K562 (cell line): ENCODE data around the gene UNC45A. TPM values are rescaled to one million over a fixed set of nuclear protein-coding genes. Genes with fewer than 3 reads are reported as not detected.

Experiments
- ATAC-seq: fragments of 200-7000 bp; cut with Tn5 transposase; 3 replicates; pipeline ENCODE4 v1.9.1; 2020; ENCODE audit warnings: moderate library complexity
- BruUV-seq: library from RNA; stranded (reverse); fragments of 400-500 nt; replicated peaks from 2 replicates; lab custom pipeline; 2021; lab: Mats Ljungman, UMichigan
- CTCF ChIA-PET: fragments of 300-600 bp; formaldehyde crosslinking; extraction: SDS; loops from one replicate; lab custom pipeline; 2021; ENCODE audit warnings: low intra/inter-chr PET ratio; lab: Yijun Ruan, JAX
- POLR2A ChIA-PET: fragments of 300-600, 350-650 bp; sonication (Branson Sonifier 250); formaldehyde crosslinking; extraction: SDS; loops from one replicate; lab custom pipeline; 2021; ENCODE audit warnings: antibody characterized with exemption, inconsistent platforms; lab: Yijun Ruan, JAX
- DNase-seq, 4 experiments: peaks; one replicate each; pipeline versions ENCODE4 v3.0.0 to v3.0.0-alpha.2; 2011 to 2018; ENCODE audit warnings: low spot score in 3 of 4, mixed read lengths in 3 of 4; ENCODE audit errors: extremely low read depth in 1 of 4
- FAIRE-seq: peaks from 2 replicates; lab custom pipeline; 2011; peaks lifted over from hg19 to GRCh38; lab: Jason Lieb, UNC
- H2AFZ ChIP-seq: 2 replicates; pipeline ENCODE4 v1.6.0; 2011; ENCODE audit warnings: low read depth, low read length, control low read depth, inconsistent platforms
- H3K27ac ChIP-seq: fragments of 200-600 bp; 3 replicates; pipeline ENCODE4 v1.8.0; 2011; ENCODE audit warnings: low read depth, mild to moderate bottlenecking, control low read depth, inconsistent platforms, low read length, moderate library complexity, mixed read lengths; ENCODE audit errors: extremely low read depth
- H3K27me3 ChIP-seq, 2 experiments: fragments of 300-600 bp in 1 of 2; 2 replicates in 1 of 2; 3 replicates in 1 of 2; pipeline versions ENCODE4 v1.6.0 to v1.8.0; 2011; ENCODE audit warnings: inconsistent platforms in 2 of 2, low read length in 2 of 2, mild to moderate bottlenecking in 1 of 2, mixed read lengths in 1 of 2, moderate library complexity in 1 of 2; ENCODE audit not compliant: control insufficient read depth in 2 of 2, insufficient read depth in 2 of 2
- H3K36me3 ChIP-seq: fragments of 300-600 bp; 3 replicates; pipeline ENCODE4 v1.8.0; 2011; ENCODE audit warnings: mild to moderate bottlenecking, low read length, inconsistent platforms; ENCODE audit not compliant: control insufficient read depth, insufficient read depth
- H3K4me1 ChIP-seq, 2 experiments: fragments of 200-600 bp in 1 of 2; replicated peaks in 1 of 2; 2 replicates in 1 of 2; 3 replicates in 1 of 2; pipeline versions ENCODE4 v1.5.1 to v1.8.0; 2011; ENCODE audit warnings: inconsistent platforms in 2 of 2, low read length in 2 of 2, mild to moderate bottlenecking in 1 of 2, mixed read lengths in 1 of 2, moderate library complexity in 1 of 2; ENCODE audit not compliant: control insufficient read depth in 2 of 2, insufficient read depth in 2 of 2
- H3K4me2 ChIP-seq: 2 replicates; pipeline ENCODE4 v1.6.1; 2011; ENCODE audit warnings: low read length, control low read depth, inconsistent platforms, mixed read lengths; ENCODE audit not compliant: insufficient read depth
- H3K4me3 ChIP-seq: fragments of 200-600 bp; sonication (generic), shearing (Covaris generic); 2 replicates; pipeline ENCODE4 v1.5.1; 2016; ENCODE audit warnings: control low read depth, inconsistent platforms
- H3K79me2 ChIP-seq: fragments of 200-600 bp; 3 replicates; pipeline ENCODE4 v1.8.0; 2011; ENCODE audit warnings: low read length, inconsistent platforms; ENCODE audit not compliant: control insufficient read depth, insufficient read depth
- H3K9ac ChIP-seq, 2 experiments: 2 replicates each; pipeline versions ENCODE4 v1.6.0 to v1.6.1; 2011; ENCODE audit warnings: low read depth in 2 of 2, low read length in 2 of 2, control low read depth in 1 of 2, inconsistent platforms in 1 of 2, mild to moderate bottlenecking in 1 of 2, mixed read lengths in 1 of 2; ENCODE audit not compliant: insufficient read depth in 1 of 2
- H3K9me1 ChIP-seq: one replicate; pipeline ENCODE4 v1.6.0; 2011; ENCODE audit warnings: inconsistent platforms, mild to moderate bottlenecking, low read length, moderate library complexity; ENCODE audit not compliant: control insufficient read depth, insufficient read depth
- H3K9me3 ChIP-seq: replicated peaks from 2 replicates; pipeline ENCODE4 v1.5.1; 2011; ENCODE audit warnings: low read depth, low read length, inconsistent platforms; ENCODE audit not compliant: control insufficient read depth, insufficient read depth
- H4K20me1 ChIP-seq: replicated peaks from 2 replicates; pipeline ENCODE4 v1.6.1; 2011; ENCODE audit warnings: low read length, inconsistent platforms, mixed read lengths; ENCODE audit not compliant: control insufficient read depth, insufficient read depth
- CEBPB ChIP-seq: fragments of 450-650 bp; IDR thresholded peaks from 2 replicates; pipeline ENCODE4 v1.6.1; 2016; ENCODE audit warnings: missing genetic modification characterization, missing compliant biosample characterization
- CEBPG ChIP-seq, 3 experiments: fragments of 200-800 bp in 1 of 3; sonication (Bioruptor generic) in 1 of 3; sonication (generic) in 1 of 3; formaldehyde crosslinking in 1 of 3; IDR thresholded peaks in 2 of 3; conservative IDR thresholded peaks in 1 of 3; 2 replicates each; pipeline versions ENCODE4 v1.6.1 to v1.8.0; 2016 to 2022; ENCODE audit warnings: missing compliant biosample characterization in 2 of 3, missing genetic modification characterization in 2 of 3, mild to moderate bottlenecking in 1 of 3, missing genetic modification reagents in 1 of 3
- HEY1 ChIP-seq: fragments of 250-450 bp; sonication (Bioruptor Pico); IDR thresholded peaks from 2 replicates; pipeline ENCODE4 v1.5.0; 2020; ENCODE audit warnings: mild to moderate bottlenecking, moderate library complexity, borderline replicate concordance
- ZNF174 ChIP-seq: fragments of 250-450 bp; sonication (Bioruptor Pico); IDR thresholded peaks from 2 replicates; pipeline ENCODE4 v1.4.0; 2020; ENCODE audit warnings: mild to moderate bottlenecking
- ZNF592 ChIP-seq: fragments of 450-650 bp; IDR thresholded peaks from 2 replicates; pipeline ENCODE4 v1.6.1; 2017; ENCODE audit warnings: antibody characterized with exemption, mild to moderate bottlenecking
- WGBS: fragments of 100-300 bp; shearing (Covaris generic); methylation state at CpG from one replicate; pipeline ENCODE4 v1.1.6; 2016; ENCODE audit warnings: low coverage, mixed read lengths; ENCODE audit not compliant: insufficient coverage; ENCODE audit errors: missing lambda C conversion rate; 5-methylcytosine and 5-hydroxymethylcytosine counted together
- in situ Hi-C: fragments of 300-500 bp; cut with MboI; formaldehyde crosslinking; loops from 4 replicates; pipeline ENCODE4 v1.15.0; 2018; ENCODE audit warnings: inconsistent platforms, mixed read lengths
- intact Hi-C: fragments of 100-400 bp; cut with micrococcal nuclease; formaldehyde crosslinking; loops from 2 replicates; pipeline ENCODE4 v1.14.2; 2022
- polyA plus RNA-seq, 8 experiments: library from polyadenylated mRNA; depleted of rRNA in 4 of 8; stranded (reverse) in 5 of 8; unstranded in 3 of 8; fragments of >200 nt; fragmentation: Nextera tagmentation in 2 of 8; fragmentation: Illumina TruSeq in 1 of 8; extraction: Ambion mirVana in 2 of 8; extraction: Trizol in 1 of 8; gene quantifications; 2 replicates each; pipeline versions ENCODE4 v1.2.1 to v1.2.3, GENCODE V29; 2011 to 2014; ENCODE audit warnings: inconsistent platforms in 1 of 8, missing spikeins in 1 of 8
- total RNA-seq, 7 experiments: library from RNA; depleted of rRNA in 6 of 7; stranded (reverse); fragments of >200 nt in 6 of 7; fragmentation: Illumina TruSeq in 2 of 7; extraction: Trizol in 2 of 7; gene quantifications; 2 replicates each; pipeline versions ENCODE4 v1.2.1 to v1.2.3, GENCODE V29; 2011 to 2021; ENCODE audit warnings: low replicate concordance in 1 of 7

Gene UNC45A
- total and polyA plus RNA-seq, 9 of the 15 experiments (the other 6 are each of a cell fraction or from before 2014, with no cell fraction given): 22.4 to 79.3 (median 43.7) TPM

- no peak for TF ChIP-seq ZNF592
- no peak for TF ChIP-seq HEY1 (CRISPR knock-in tag)
Observed at GRCh38 chr15:90989040-90989768, 54.1 kb downstream of the UNC45A start (continued).

- Histone ChIP-seq H3K9me1 (no peaks in the 10 kb centered on the region), H3K36me3 (peaks cover 17% of the 10 kb centered on the region; the same call in 2 of the 3 replicates), H3K4me1 (peaks cover 28 to 36% of the 10 kb centered on the region in 2 experiments; a peak in 4 of 5 replicates), H2AFZ (no peak overlapping the region), H4K20me1 (peaks cover 9% of the 10 kb centered on the region; the same call in 1 of the 2 replicates), H3K27ac (no peak overlapping the region), H3K9me3 (no peaks in the 10 kb centered on the region), H3K27me3 (no peaks in the 10 kb centered on the region), H3K79me2 (peaks cover 98% of the 10 kb centered on the region), H3K4me3 (no peak overlapping the region), H3K9ac (no peak overlapping the region), H3K4me2 (no peak overlapping the region)
- no peak for DNase-seq
- ChIA-PET POLR2A (interaction anchor here (0.5 to 5.6 kb wide), 7 partner anchors 9 to 88 kb away, joined by 3 to 51 read pairs (median 3); no protein-coding TSS in a partner anchor), CTCF (no interaction called here)
- TF ChIP-seq CEBPB (tag) (peak; percentile 77), ZNF174 (CRISPR knock-in tag) (no peak), CEBPG (CRISPR knock-in tag; IDR thresholded peaks at IDR 0.05) (no peak), CEBPG (tag; conservative IDR thresholded peaks at IDR 0.05 in 1 of 2, IDR thresholded peaks at IDR 0.05 in 1 of 2) (peak; percentile 30 to 69; a peak in 3 of 4 replicates)
- ATAC-seq: no peak
- BruUV-seq: no TSS peak
- no peak for FAIRE-seq
- in situ Hi-C loops: no loop called here
- intact Hi-C loops: loop anchor here (5.0 kb wide), 2 partner anchors 33 to 57 kb away; no protein-coding TSS in a partner anchor
- WGBS: 95% methylated on average over 4 of the region's 4 CpGs
Observed at GRCh38 chr15:90990446-90990845, 55.4 kb downstream of the UNC45A start.
